ENCODE results near the gene TRAF3IP3. TPM values are rescaled to one million over a fixed set of nuclear protein-coding genes. Genes with fewer than 3 reads are reported as not detected.

The TRAF3IP3 gene
- total and polyA plus RNA-seq, 2 donors (not counting 3 experiments of a cell fraction or from before 2014, with no cell fraction given) = not detected

DNA sequence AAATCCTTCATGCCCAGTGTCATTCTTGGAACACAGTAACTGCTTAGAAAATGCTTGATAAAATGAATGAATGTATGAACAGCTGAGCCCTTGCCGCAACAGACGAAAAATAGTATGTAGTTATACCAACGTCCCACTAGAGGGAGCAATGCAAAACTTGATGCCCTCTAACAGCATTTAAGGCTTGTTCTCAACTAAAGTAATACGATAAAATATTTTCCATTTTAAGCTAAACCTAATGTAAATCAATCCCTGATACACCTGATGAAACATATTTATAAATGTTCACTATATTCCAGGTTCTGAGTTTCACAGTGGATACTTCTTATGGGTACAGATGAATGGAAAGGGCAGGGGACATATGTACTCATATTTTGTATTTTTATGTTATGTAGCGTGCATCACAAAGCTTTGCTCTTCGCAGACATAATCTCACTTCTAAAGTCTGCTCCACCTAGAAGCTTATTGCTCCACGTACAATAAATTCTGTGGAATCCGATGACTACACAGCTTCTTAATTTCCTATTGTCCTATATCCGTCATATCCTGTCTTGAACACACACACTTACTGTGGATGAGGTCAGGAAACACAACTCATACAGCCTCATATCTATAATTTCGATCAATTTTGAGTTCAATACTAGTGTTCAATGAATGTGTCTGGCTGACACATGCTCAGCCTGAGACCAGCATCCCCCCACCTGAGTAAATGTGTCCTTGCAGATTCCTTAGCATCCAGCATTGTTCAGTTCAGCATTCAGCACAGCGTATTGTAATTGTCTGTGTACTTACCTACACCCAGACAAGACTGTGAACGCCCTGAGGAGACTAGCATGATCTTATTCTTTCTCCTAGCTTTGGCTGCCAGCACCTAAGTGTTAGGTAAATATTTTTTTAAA lies 67.5 kb downstream of the TRAF3IP3 start:
- TSS peak; percentile 77 for BruUV-seq (replicated peaks)
- peak overlapping the region; percentile 78 for H3K4me2 ChIP-seq (ENCODE audit: insufficient read depth, low read length)
- DNase-seq (ENCODE audit: low read depth, low spot score) (peak; percentile 90), FAIRE-seq (peak; percentile 85)
- peak overlapping the region; percentile 97 for H3K27ac ChIP-seq (ENCODE audit: insufficient read depth, low read depth, low read length)
- intact Hi-C loops (cut with micrococcal nuclease) (loop anchor here (1.0 kb wide), 10 partner anchors 15 to 1619 kb away; partner anchors contain the start of gene C1orf74), dilution Hi-C loops (cut with MboI; ENCODE audit: extremely low pct_ligation_motif_present, low sequenced_read_pairs) (no loop called here)
- ChIA-PET CTCF (interaction anchor here (0.7 to 6.1 kb wide), 36 partner anchors 8 to 1616 kb away, joined by 3 to 109 read pairs (median 4); partner anchors contain the start of genes C1orf74 and IRF6), POLR2A (interaction anchor here (0.6 to 2.4 kb wide), 7 partner anchors 15 to 550 kb away, joined by 3 to 27 read pairs (median 9); partner anchors contain the start of genes C1orf74 and IRF6)
- H3K36me3 ChIP-seq (ENCODE audit: control insufficient read depth in 2 of 2, extremely low read depth in 1 of 2, insufficient read depth in 2 of 2, low read length in 2 of 2) = no peaks in the 10 kb centered on the region
- peak overlapping the region; percentile 34 for H2AFZ ChIP-seq (ENCODE audit: low read depth, low read length)
- H3K9ac ChIP-seq (replicated peaks; ENCODE audit: extremely low read depth, insufficient read depth, low read length) = peak overlapping the region; percentile 92
- H3K9me1 ChIP-seq (replicated peaks; ENCODE audit: control insufficient read depth, extremely low read depth, insufficient read depth, low read length) = no peaks in the 10 kb centered on the region
- no peaks in the 10 kb centered on the region for H3K27me3 ChIP-seq (ENCODE audit: control insufficient read depth in 2 of 2, insufficient read depth in 2 of 2, low read length in 2 of 2)
- peaks cover 2% of the 10 kb centered on the region for H3K79me2 ChIP-seq (ENCODE audit: control insufficient read depth, insufficient read depth, low read length)
- no peaks in the 10 kb centered on the region for H4K20me1 ChIP-seq (replicated peaks; ENCODE audit: control insufficient read depth, extremely low read depth, insufficient read depth, low read length)
- TF ChIP-seq POLR2A (IDR thresholded peaks at IDR 0.05; ENCODE audit: low read depth, low read length) (peak; percentile 80), EZH2 (IDR thresholded peaks at IDR 0.05; ENCODE audit: borderline replicate concordance, low read depth, low read length, severe bottlenecking) (no peak), MYC (IDR thresholded peaks at IDR 0.05; ENCODE audit: low read depth, low read length) (peak; percentile 48), FOS (IDR thresholded peaks at IDR 0.05; ENCODE audit: borderline replicate concordance, insufficient read depth, low read length) (peak; percentile 91), GATA2 (IDR thresholded peaks at IDR 0.05; ENCODE audit: insufficient read depth, insufficient read length, low read depth, low read length) (peak; percentile 98), JUN (IDR thresholded peaks at IDR 0.05; ENCODE audit: borderline replicate concordance, insufficient read depth, insufficient read length, low read depth) (peak; percentile 98), POLR2AphosphoS5 (IDR thresholded peaks at IDR 0.05; ENCODE audit: insufficient read depth, low read depth, low read length) (peak; percentile 87)
- TF ChIP-seq, protein P1, sequence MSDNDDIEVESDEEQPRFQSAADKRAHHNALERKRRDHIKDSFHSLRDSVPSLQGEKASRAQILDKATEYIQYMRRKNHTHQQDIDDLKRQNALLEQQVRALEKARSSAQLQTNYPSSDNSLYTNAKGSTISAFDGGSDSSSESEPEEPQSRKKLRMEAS (IDR thresholded peaks at IDR 0.05; ENCODE audit: insufficient read depth, insufficient read length) = no peak
- TF ChIP-seq, protein P2, sequence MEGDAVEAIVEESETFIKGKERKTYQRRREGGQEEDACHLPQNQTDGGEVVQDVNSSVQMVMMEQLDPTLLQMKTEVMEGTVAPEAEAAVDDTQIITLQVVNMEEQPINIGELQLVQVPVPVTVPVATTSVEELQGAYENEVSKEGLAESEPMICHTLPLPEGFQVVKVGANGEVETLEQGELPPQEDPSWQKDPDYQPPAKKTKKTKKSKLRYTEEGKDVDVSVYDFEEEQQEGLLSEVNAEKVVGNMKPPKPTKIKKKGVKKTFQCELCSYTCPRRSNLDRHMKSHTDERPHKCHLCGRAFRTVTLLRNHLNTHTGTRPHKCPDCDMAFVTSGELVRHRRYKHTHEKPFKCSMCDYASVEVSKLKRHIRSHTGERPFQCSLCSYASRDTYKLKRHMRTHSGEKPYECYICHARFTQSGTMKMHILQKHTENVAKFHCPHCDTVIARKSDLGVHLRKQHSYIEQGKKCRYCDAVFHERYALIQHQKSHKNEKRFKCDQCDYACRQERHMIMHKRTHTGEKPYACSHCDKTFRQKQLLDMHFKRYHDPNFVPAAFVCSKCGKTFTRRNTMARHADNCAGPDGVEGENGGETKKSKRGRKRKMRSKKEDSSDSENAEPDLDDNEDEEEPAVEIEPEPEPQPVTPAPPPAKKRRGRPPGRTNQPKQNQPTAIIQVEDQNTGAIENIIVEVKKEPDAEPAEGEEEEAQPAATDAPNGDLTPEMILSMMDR (IDR thresholded peaks at IDR 0.05; ENCODE audit: extremely low read depth in 1 of 2, insufficient read depth in 1 of 2, low read depth in 1 of 2, low read length in 2 of 2) = peak; percentile 56 to 60
- H3K4me1 ChIP-seq (ENCODE audit: control insufficient read depth, extremely low read depth, insufficient read depth, low read length) = peaks cover 31% of the 10 kb centered on the region
- H3K9me3 ChIP-seq (replicated peaks; ENCODE audit: control insufficient read depth, insufficient read depth, low read length) = no peaks in the 10 kb centered on the region
- H3K4me3 ChIP-seq (replicated peaks in 1 of 3; ENCODE audit: insufficient read depth in 1 of 3, low read depth in 1 of 3, low read length in 3 of 3) = peak overlapping the region in 1 of 3 experiments; percentile 51
